ENCODE measurements around the gene DNAJC1.
A peak's percentile ranks its signal among the peaks of the same experiment; 100 is the strongest.

DNAJC1 gene

GRCh38 chr10:22005763-22006162 is 2.2 kb upstream of the DNAJC1 start:
- FAIRE-seq = no peak

- no peak for FAIRE-seq
Observed at GRCh38 chr10:22003964-22004281, 393 bp upstream of the DNAJC1 start.

GRCh38 chr10:22002591-22003176 is 846 bp downstream of the DNAJC1 start:
- no peak for FAIRE-seq

- no peak for FAIRE-seq
Observed at GRCh38 chr10:21995557-21995956, 8.0 kb downstream of the DNAJC1 start.

- peak; percentile 94 for FAIRE-seq
Observed at GRCh38 chr10:21993360-21994001, 10.0 kb downstream of the DNAJC1 start.

GRCh38 chr10:21991785-21992184 is 11.7 kb downstream of the DNAJC1 start:
- no peak for FAIRE-seq

- FAIRE-seq = peak; percentile 46
Observed at GRCh38 chr10:21990449-21990848, 13.1 kb downstream of the DNAJC1 start.

GRCh38 chr10:21989453-21990154 is 13.9 kb downstream of the DNAJC1 start:
- FAIRE-seq = peak; percentile 97

GRCh38 chr10:21985541-21985940 is 18.0 kb downstream of the DNAJC1 start:
- FAIRE-seq = no peak

GRCh38 chr10:21981118-21981517 is 22.4 kb downstream of the DNAJC1 start:
- no peak for FAIRE-seq

- FAIRE-seq = no peak
Observed at GRCh38 chr10:21980691-21981090, 22.8 kb downstream of the DNAJC1 start.

- FAIRE-seq = no peak
Observed at GRCh38 chr10:21978191-21978862, 25.2 kb downstream of the DNAJC1 start.

- no peak for FAIRE-seq
Observed at GRCh38 chr10:21976739-21977138, 26.8 kb downstream of the DNAJC1 start.

- FAIRE-seq = no peak
Observed at GRCh38 chr10:21976280-21976679, 27.2 kb downstream of the DNAJC1 start.

GRCh38 chr10:21975378-21975990 is 28.0 kb downstream of the DNAJC1 start:
- no peak for FAIRE-seq

- no peak for FAIRE-seq
Observed at GRCh38 chr10:21972584-21972983, 30.9 kb downstream of the DNAJC1 start.

GRCh38 chr10:21969326-21970287 is 33.9 kb downstream of the DNAJC1 start:
- FAIRE-seq = peak; percentile 81

GRCh38 chr10:21964983-21965665 is 38.4 kb downstream of the DNAJC1 start:
- FAIRE-seq = peak; percentile 51

GRCh38 chr10:21962358-21962757 is 41.2 kb downstream of the DNAJC1 start:
- no peak for FAIRE-seq

- no peak for FAIRE-seq
Observed at GRCh38 chr10:21961847-21962246, 41.7 kb downstream of the DNAJC1 start.

GRCh38 chr10:21959998-21960397 is 43.5 kb downstream of the DNAJC1 start:
- peak; percentile 80 for FAIRE-seq

GRCh38 chr10:21954690-21955089 is 48.8 kb downstream of the DNAJC1 start:
- peak; percentile 3 for FAIRE-seq

Data from G401.6 (cell line).